GM18951 (cell line): Measurements from ENCODE around the gene RABGAP1.

ENCODE experiments used
- POLR2A ChIP-seq: IDR thresholded peaks from 4 replicates; pipeline ENCODE4 v1.6.1; 2011; ENCODE audit warnings: mild to moderate bottlenecking; ENCODE audit not compliant: insufficient read length, insufficient read depth; ENCODE audit errors: extremely low read depth
- in situ Hi-C: fragments of 300-500 bp; cut with MboI; formaldehyde crosslinking; loops from one replicate; pipeline ENCODE4 v1.12.0; 2022; ENCODE audit warnings: low sequenced_read_pairs, mixed read lengths, inconsistent platforms; ENCODE audit not compliant: unreplicated experiment

Gene RABGAP1

DNA sequence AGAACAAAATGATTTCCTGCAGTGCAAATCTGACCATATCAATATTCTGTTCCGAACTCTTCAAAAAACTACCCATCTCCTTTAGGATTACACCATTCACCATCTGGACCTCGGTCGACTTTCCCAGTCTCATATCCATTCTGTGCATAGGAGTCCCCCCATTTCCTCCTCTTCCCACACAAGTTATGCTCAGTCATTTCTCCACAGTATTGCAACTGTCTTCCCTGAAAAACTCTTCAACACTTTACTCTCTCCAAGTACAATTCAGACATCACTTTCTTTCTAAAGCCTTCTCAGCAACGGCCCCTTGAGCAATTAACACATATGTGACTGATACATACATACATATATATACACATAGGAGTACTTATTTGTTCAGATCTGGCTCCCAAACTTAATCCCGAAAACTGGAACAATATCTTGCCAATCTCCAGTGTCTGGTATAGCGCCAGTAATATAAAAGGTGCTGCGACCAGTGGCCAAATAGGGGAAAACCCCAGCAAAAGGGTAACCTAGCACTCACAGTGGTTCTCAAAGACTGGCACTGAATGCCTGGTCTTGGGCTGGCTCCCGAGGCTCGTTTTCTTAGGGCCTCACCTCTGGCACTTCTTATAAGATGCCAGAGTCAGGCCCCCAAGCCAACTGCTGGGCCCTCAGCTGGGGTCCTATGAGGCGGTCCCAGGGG lies 10.1 kb upstream of the RABGAP1 start:
- no peak for TF ChIP-seq POLR2A
- in situ Hi-C loops: no loop called here

DNA sequence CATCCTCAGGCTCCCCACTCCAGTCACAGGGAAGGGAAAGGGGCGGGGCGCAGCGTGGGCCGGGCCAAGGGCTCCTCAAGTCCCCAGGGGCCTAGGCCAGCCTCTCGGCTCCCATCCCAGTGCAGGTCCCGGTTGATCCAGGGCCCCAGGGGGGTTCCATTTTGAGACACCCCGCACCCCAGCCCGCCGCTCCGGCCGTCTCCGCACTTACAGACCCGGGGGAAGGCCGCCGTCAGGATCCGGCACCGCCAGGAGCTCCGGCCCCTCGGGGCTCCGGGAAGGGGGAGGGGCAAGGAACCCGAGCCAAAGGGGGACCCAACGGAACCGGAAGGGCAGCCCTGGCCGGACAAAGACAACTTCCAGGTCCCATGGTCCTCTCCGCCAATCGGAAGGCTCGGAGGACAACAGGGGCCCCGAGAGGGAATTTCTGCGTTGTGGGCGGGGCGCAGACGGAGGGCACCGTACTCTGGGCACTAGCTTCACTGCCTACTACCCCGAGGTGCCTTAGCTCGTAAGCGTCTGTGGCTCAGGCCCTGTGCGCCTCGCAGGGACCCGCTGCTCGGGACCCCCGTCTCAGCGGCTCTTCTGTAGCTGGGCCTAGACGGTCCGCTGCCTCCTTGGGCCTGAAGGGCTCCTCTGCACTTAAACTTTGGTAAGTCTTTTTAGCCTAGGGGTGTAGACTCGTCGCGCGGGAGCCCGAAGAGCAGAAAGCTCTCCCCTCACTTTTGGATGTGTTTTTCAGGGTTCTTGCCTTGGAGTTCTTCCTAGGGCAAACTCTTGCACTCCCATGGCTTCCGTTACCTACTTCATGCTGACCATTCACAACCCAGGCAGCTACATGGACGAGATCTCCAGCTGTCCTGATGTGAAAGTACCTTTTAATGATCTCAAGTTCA lies 9.3 kb upstream of the RABGAP1 start, which contains the start of gene ZBTB26:
TSS of gene ZBTB26 (minus strand) at position 287 of the 896 bp plus-strand sequence. CDS start 11,578 bp downstream, outside the sequence.
- in situ Hi-C loops: no loop called here
- peak; percentile 89 for TF ChIP-seq POLR2A

DNA sequence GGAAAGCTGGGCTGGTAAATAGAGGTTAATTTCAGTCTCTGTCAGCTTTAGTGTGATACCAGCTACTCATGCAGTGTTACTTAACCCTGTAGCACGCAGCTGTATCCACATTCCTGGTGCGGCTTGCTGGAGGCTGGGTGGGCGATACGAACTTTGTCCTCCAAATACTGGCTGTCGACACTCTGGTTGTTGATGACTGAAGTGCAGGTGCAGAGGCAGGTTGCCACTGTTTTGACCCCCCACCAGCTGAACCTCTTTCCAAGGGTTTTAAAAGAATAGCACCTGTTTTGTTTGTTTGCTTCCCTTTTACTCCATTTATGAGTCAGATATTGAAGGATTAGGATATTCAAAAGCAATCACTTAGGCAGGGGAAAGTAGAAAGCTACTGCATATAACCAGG lies 4.4 kb upstream of the RABGAP1 start:
- in situ Hi-C loops: no loop called here
- TF ChIP-seq POLR2A: no peak

DNA sequence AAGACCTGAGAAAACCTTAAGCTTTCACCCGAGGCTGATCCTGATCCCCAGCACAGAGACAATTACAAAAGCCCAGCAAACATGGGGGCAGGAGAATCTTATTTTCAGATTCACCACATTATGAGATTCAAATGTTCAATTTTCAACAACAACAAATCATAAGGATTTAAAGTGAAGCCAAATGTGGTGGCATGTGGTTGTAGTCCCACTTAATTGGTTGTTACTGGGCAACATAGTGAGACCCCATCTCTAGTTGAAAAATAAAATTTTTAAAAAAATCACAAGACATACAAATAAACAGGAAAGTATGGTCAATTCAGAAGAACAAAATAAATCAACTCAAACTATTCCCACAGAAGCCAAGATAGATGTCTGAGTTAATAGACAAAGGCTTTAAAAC lies 3.9 kb upstream of the RABGAP1 start:
- no peak for TF ChIP-seq POLR2A
- in situ Hi-C loops: no loop called here

DNA sequence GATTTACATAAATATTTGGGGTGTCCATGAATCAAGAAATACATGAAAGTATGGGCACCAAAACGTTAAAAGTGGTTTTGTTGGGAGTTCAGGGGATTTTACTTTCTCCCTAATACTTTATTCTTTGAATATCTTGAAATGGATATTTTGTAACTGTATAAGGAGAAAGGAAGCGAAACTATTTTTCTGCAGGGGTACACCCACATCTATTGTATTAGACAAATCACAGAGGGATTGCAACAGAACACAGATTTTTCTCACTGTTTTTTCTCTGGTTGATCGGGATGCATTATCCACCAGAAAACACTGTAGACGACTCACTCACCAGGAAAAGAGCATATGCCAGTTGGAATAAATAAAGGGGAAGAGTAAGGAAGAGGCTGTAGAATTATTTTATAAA lies 1.2 kb upstream of the RABGAP1 start:
- no peak for TF ChIP-seq POLR2A
- in situ Hi-C loops: no loop called here

DNA sequence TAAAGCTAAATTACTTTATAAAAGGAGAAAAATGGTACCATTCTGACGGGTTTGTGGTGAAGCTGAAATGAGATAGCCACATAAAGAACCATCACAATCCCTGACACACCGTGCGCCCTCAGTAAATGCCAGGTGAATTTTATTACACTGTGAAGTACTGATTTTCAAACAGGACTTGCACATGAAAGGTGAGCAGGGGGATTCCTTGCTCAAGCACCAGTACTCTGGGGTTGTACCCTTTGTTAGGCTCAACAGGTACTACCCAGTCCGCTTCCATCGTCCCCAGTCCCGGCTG lies 419 bp upstream of the RABGAP1 start:
- in situ Hi-C loops: no loop called here
- no peak for TF ChIP-seq POLR2A

DNA sequence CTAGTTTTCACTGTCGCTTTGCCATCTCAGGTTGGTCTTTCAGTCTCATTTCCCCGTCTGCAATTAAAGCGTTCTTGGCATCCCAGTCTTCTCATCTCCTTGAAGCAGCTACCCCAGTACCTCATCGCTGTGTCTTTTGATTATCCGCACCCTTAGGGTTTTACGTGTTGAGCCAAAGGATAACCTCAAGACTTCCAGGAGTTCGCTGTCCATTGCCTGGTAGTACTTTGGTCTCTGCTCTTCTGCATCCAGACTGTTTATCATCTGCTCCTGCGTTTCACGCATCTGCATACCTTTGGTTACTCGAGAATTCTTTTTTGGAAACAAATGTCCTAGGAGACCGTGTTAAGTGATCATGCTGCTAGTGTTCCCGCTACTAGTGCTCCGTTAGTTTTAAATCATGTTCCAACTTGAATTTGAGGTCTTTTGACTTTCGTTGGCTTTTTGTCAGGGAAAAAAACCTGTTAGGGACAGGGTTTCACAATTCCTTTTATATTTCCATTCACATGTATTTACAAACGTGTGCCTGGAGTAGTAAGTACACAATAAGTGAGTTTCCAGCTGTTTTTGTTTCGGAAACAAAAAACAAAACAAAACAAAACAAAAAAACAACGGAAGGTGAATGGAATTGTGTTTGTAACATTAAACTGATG lies 888 bp downstream of the RABGAP1 start:
- in situ Hi-C loops: no loop called here
- no peak for TF ChIP-seq POLR2A

DNA sequence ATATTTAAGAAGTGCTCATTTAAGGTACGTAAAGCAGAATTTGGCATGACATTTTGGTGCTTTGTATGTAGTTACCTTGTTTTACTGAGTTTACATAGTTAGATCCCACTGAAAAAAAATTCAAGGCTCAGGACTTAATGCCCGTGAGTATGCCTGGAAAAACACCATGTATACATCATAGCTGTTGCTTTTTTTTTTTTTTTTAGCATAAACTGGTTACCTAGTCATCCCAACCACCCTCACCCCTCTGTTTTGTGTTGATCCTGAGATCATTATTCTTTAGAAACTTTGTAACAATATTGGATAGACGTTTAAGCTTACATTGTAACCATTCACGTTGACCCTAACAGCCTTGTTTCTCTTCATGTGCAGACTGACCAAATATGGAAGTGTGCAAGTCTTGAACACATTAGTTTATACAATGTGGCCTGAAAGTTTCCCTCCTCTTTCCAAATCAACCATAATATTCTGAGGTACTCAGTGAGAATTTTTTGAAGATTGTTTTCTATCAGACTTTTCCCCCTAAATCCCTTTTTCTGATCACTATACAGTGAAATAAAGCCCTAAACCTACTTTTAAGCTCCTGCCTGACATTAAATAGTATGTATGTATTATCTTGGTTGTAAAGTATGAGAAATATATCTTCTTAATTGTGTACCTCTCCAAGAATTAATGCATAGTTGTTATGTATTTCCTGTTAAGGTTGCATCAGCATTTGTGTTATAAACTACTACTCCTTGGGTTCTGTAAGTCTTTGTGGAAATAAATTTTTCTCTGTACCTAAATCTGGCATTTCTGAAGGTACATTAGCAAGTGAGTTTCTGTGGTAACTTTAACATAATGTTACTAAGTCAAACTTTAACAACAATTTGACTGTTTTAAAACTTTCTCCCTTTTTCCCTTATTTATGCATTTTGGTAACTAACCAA lies 4.4 kb downstream of the RABGAP1 start:
- in situ Hi-C loops: no loop called here
- no peak for TF ChIP-seq POLR2A

DNA sequence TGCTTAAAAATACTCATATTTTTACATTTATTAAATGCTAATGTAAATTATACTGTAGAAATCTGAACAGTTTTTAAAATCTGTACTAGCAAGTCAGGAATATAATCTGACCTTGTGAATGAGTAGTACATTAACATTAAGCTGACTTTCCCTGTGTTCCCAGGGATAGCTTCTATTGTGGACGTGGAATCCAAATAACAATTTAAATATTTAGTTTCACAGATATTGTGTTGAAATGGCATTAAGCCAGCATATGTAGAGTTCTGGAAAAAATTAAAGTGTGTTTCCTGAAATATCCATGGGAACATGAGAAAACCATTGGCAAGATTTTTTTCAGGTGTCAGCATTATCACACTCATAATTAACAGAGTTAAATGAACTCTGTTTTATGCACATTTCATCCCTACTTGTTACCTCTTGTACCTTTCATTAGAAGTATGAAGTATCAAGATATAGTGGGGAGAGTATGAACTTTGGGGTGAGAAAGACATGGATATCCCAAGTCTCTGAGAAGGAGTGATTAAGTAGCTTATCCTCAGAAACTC lies 5.7 kb downstream of the RABGAP1 start:
- TF ChIP-seq POLR2A: no peak
- in situ Hi-C loops: no loop called here

DNA sequence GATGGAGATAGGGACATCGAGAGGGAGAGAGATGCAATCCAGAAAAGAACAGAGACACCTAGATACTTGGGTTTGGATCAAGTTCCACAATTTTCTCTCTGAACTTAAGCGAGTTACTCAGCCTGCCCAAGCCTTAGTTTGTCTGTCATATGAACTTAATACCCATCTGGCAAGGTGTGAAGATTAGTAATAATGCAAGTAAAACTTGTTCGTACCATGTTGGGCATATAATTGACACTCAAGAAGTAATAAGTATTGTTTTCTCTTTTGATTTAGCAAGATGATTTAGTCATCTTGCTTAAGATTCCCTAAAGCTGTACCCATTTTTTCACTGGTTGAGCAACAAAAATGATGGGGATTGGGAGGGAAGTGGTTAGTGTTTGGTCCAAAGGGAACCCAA lies 7.5 kb downstream of the RABGAP1 start:
- in situ Hi-C loops: no loop called here
- TF ChIP-seq POLR2A: no peak

DNA sequence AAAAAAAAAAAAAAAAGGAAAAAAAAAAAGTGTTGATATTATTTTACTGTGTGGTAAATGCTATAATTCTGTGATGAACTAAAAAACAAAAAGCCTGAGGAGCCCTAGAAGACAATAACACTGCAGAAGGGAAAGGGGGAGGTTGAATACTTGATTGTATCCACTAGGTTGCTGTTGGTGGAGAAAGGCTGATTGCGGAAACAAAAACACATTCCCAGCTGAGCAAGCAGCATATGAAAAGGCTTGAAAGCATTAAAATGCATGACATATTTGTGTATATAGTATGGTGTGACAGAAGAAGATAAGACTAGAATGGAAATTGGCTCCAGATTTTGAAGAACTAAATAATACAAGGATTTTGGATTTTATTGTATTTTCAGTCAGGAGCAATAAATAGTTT lies 8.9 kb downstream of the RABGAP1 start:
- no peak for TF ChIP-seq POLR2A
- in situ Hi-C loops: no loop called here

DNA sequence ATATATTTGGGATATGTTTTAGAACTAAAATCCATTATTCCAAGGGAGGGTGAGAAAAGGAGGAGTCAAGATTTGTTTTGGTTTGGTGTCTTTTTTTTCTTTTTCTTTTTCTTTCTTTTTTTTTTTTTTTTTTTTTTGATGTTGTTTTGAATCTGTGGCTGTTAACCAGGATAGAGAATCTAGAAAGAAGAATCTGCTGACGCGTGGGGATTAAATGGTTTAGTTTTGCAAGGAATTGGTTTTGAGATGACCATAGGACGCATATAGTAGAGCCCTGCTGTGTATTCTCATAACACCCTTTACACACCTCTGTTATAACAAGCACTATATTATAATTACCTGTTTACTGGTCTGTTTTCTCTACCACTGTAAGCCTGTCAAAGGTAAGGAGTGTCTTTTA lies 9.4 kb downstream of the RABGAP1 start:
- no peak for TF ChIP-seq POLR2A
- in situ Hi-C loops: no loop called here

DNA sequence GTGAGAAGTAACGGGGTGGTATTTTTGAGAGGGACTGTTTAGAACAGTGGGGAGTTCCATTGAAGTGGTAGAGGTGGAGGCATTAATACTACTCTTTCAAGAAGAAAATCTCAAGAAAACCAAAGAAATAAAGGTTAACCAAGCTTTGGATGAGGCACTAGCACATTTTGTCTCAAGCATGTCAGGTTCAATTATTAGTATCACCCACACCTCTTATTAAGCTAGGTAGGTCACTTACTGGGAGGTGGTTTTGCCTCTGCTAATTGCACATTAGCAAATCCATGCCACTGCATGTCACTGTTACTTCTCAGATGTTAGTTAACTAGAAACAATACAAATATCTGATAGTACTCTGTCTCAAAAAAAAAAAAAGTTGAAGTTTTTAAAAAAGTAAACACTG lies 10.2 kb downstream of the RABGAP1 start:
- TF ChIP-seq POLR2A: no peak
- in situ Hi-C loops: no loop called here

DNA sequence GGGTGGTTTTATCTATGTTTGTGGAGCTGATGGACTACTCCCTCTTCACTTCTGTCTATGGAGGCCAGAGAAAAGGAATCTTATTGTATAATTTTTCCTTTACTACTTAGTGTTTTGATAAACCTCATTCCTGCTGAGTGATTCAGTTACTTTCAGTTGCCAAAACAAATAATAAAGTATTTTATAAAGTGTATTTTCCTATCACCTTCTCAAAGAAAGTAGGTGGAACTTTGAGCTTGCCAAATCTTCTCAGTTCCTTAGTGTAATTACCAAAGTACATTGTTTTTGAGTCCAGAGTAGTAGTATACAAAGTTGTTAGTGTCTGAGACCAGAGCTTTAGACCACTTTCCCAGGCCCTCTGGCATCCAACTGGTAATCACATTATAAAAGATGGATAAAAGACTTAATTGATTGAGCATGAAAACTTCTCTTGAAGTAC lies 13.5 kb downstream of the RABGAP1 start:
- in situ Hi-C loops: no loop called here
- no peak for TF ChIP-seq POLR2A
